H9 (cell line): ENCODE results near the gene FAT4. TPM values are rescaled to one million over a fixed set of nuclear protein-coding genes. Genes with fewer than 3 reads are reported as not detected.
A peak's percentile ranks its signal among the peaks of the same experiment; 100 is the strongest.

Experiments
- DNase-seq: peaks from one replicate; pipeline ENCODE4 v3.0.0-alpha.2; 2017
- H2AFZ ChIP-seq: one replicate; pipeline ENCODE4 v1.6.1; 2013; ENCODE audit warnings: mild to moderate bottlenecking, low read length, control low read depth, moderate library complexity
- H2AK5ac ChIP-seq: 2 replicates; pipeline ENCODE4 v1.6.1; 2013; ENCODE audit warnings: low read length, control low read depth, mixed read lengths; ENCODE audit not compliant: insufficient read length
- H2BK120ac ChIP-seq: one replicate; pipeline ENCODE4 v1.6.1; 2013; ENCODE audit warnings: low read depth, mild to moderate bottlenecking, low read length, control low read depth, inconsistent platforms; ENCODE audit not compliant: poor library complexity, severe bottlenecking
- H2BK12ac ChIP-seq: 2 replicates; pipeline ENCODE4 v1.6.1; 2013; ENCODE audit warnings: low read length, control low read depth, mixed read lengths, low read depth; ENCODE audit not compliant: insufficient read length
- H2BK15ac ChIP-seq: 2 replicates; pipeline ENCODE4 v1.6.1; 2013; ENCODE audit warnings: low read depth, low read length, control low read depth
- H2BK20ac ChIP-seq: one replicate; pipeline ENCODE4 v1.6.1; 2013; ENCODE audit warnings: low read depth, mild to moderate bottlenecking, low read length, control low read depth, inconsistent platforms; ENCODE audit not compliant: poor library complexity, severe bottlenecking
- H2BK5ac ChIP-seq: 2 replicates; pipeline ENCODE4 v1.6.1; 2013; ENCODE audit warnings: low read length, control low read depth, mixed read lengths; ENCODE audit not compliant: insufficient read length
- H3K14ac ChIP-seq: 2 replicates; pipeline ENCODE4 v1.6.1; 2013; ENCODE audit warnings: low read length, control low read depth; ENCODE audit not compliant: insufficient read depth
- H3K18ac ChIP-seq: 2 replicates; pipeline ENCODE4 v1.6.1; 2013; ENCODE audit warnings: low read depth, mild to moderate bottlenecking, mixed read lengths, low read length, control low read depth; ENCODE audit not compliant: insufficient read length
- H3K23ac ChIP-seq: 2 replicates; pipeline ENCODE4 v1.6.1; 2013; ENCODE audit warnings: low read length, control low read depth, mixed read lengths, low read depth; ENCODE audit not compliant: insufficient read length
- H3K23me2 ChIP-seq: 2 replicates; pipeline ENCODE4 v1.6.1; 2013; ENCODE audit warnings: low read depth, mild to moderate bottlenecking, mixed read lengths, low read length, control low read depth; ENCODE audit not compliant: insufficient read length, poor library complexity, severe bottlenecking
- H3K27ac ChIP-seq: 2 replicates; pipeline ENCODE4 v1.5.1; 2013; ENCODE audit warnings: low read length, control low read depth, mixed read lengths, low read depth; ENCODE audit not compliant: insufficient read length
- H3K27me3 ChIP-seq: 2 replicates; pipeline ENCODE4 v1.6.1; 2013; ENCODE audit warnings: low read length, control low read depth, inconsistent platforms; ENCODE audit not compliant: insufficient read depth
- H3K4ac ChIP-seq: 2 replicates; pipeline ENCODE4 v1.6.1; 2013; ENCODE audit warnings: low read depth, mild to moderate bottlenecking, control low read depth, inconsistent platforms, low read length, moderate library complexity
- H3K4me1 ChIP-seq: 2 replicates; pipeline ENCODE4 v1.6.1; 2013; ENCODE audit warnings: low read length, control low read depth, inconsistent platforms; ENCODE audit not compliant: insufficient read depth
- H3K4me2 ChIP-seq: 2 replicates; pipeline ENCODE4 v1.6.1; 2013; ENCODE audit warnings: low read length, control low read depth, mixed read lengths; ENCODE audit not compliant: insufficient read length, insufficient read depth
- H3K56ac ChIP-seq: 2 replicates; pipeline ENCODE4 v1.6.1; 2013; ENCODE audit warnings: low read depth, mild to moderate bottlenecking, mixed read lengths, low read length, control low read depth; ENCODE audit not compliant: insufficient read length
- H3K79me1 ChIP-seq: 2 replicates; pipeline ENCODE4 v1.6.1; 2013; ENCODE audit warnings: low read depth, mild to moderate bottlenecking, moderate library complexity, low read length, control low read depth, inconsistent platforms; ENCODE audit not compliant: insufficient read depth, poor library complexity, severe bottlenecking
- H3K79me2 ChIP-seq: 2 replicates; pipeline ENCODE4 v1.6.1; 2013; ENCODE audit warnings: low read length, control low read depth, inconsistent platforms; ENCODE audit not compliant: insufficient read depth
- H3K9ac ChIP-seq: 2 replicates; pipeline ENCODE4 v1.6.1; 2013; ENCODE audit warnings: low read length, control low read depth, mixed read lengths; ENCODE audit not compliant: insufficient read length; ENCODE audit errors: extremely low read depth
- H3K9me3 ChIP-seq: one replicate; pipeline ENCODE4 v1.6.1; 2013; ENCODE audit warnings: low read depth, low read length, inconsistent platforms; ENCODE audit not compliant: control insufficient read depth
- H3T11ph ChIP-seq: one replicate; pipeline ENCODE4 v1.6.1; 2013; ENCODE audit warnings: mild to moderate bottlenecking, low read length, control low read depth, inconsistent platforms
- H4K20me1 ChIP-seq: one replicate; pipeline ENCODE4 v1.6.1; 2013; ENCODE audit not compliant: control insufficient read depth, insufficient read length, insufficient read depth
- H4K5ac ChIP-seq: 2 replicates; pipeline ENCODE4 v1.6.1; 2013; ENCODE audit warnings: low read depth, mild to moderate bottlenecking, mixed read lengths, low read length, control low read depth; ENCODE audit not compliant: insufficient read length
- H4K8ac ChIP-seq: replicated peaks from 2 replicates; pipeline ENCODE4 v1.6.1; 2013; ENCODE audit warnings: low read length, control low read depth, mixed read lengths, low read depth; ENCODE audit not compliant: insufficient read length
- H4K91ac ChIP-seq: 2 replicates; pipeline ENCODE4 v1.6.1; 2013; ENCODE audit warnings: low read depth, mild to moderate bottlenecking, moderate library complexity, mixed read lengths, low read length, control low read depth; ENCODE audit not compliant: insufficient read length
- H3K27ac Mint-ChIP-seq, 3 experiments: 2 replicates in 2 of 3; 3 replicates in 1 of 3; pipeline ENCODE4 v1.8.0; 2020 to 2021; ENCODE audit warnings: mixed read lengths in 3 of 3, mild to moderate bottlenecking in 1 of 3, moderate library complexity in 1 of 3
- H3K27me3 Mint-ChIP-seq: 2 replicates; pipeline ENCODE4 v1.8.0; 2021; ENCODE audit warnings: low read depth, mild to moderate bottlenecking, moderate library complexity, mixed read lengths
- H3K36me3 Mint-ChIP-seq, 3 experiments: 2 replicates in 2 of 3; 3 replicates in 1 of 3; pipeline ENCODE4 v1.8.0; 2020 to 2021; ENCODE audit warnings: low read depth in 3 of 3, mixed read lengths in 3 of 3; ENCODE audit not compliant: insufficient read depth in 1 of 3
- H3K4me1 Mint-ChIP-seq, 2 experiments: 2 replicates each; pipeline ENCODE4 v1.8.0; 2020; ENCODE audit warnings: mixed read lengths in 2 of 2
- H3K4me3 Mint-ChIP-seq, 2 experiments: 2 replicates in 1 of 2; 3 replicates in 1 of 2; pipeline ENCODE4 v1.8.0; 2020 to 2021; ENCODE audit warnings: mild to moderate bottlenecking in 2 of 2, mixed read lengths in 2 of 2, moderate library complexity in 1 of 2
- H3K9me3 Mint-ChIP-seq, 2 experiments: 2 replicates in 1 of 2; 3 replicates in 1 of 2; pipeline ENCODE4 v1.8.0; 2020; ENCODE audit warnings: mild to moderate bottlenecking in 2 of 2, mixed read lengths in 2 of 2, moderate library complexity in 1 of 2
- CTCF ChIP-seq: fragments of 200-600 bp; sonication (generic); conservative IDR thresholded peaks from 3 replicates; pipeline ENCODE4 v1.8.0; 2021; ENCODE audit warnings: antibody characterized with exemption, mild to moderate bottlenecking
- WGBS: extraction: QIAGEN DNeasy Blood & Tissue Kit; methylation state at CpG from one replicate; pipeline ENCODE4 v1.1.7; 2013; ENCODE audit warnings: missing lambda C conversion rate, low lambda C conversion rate, mixed read lengths; ENCODE audit not compliant: insufficient read length; ENCODE audit errors: extremely low coverage; 5-methylcytosine and 5-hydroxymethylcytosine counted together
- total RNA-seq: library from RNA; stranded (reverse); gene quantifications from 2 replicates; pipeline ENCODE4 v1.2.1, GENCODE V29; 2021

Gene FAT4
- total RNA-seq, 1 experiment from 2014 or later: 6.9 TPM

- no peak overlapping the region for H2BK20ac ChIP-seq
- no peak overlapping the region for H2BK12ac ChIP-seq
- H2AK5ac ChIP-seq: no peak overlapping the region
- no peak for DNase-seq
- no peaks in the 10 kb centered on the region for H3K9me3 Mint-ChIP-seq
- H3K79me1 ChIP-seq: no peaks in the 10 kb centered on the region
- H2AFZ ChIP-seq: no peak overlapping the region
- no peaks in the 10 kb centered on the region for H3K36me3 Mint-ChIP-seq
- no CpG with 5 or more reads among the region's 1 CpG for WGBS
- H3K4me1 Mint-ChIP-seq: peaks cover 6 to 12% of the 10 kb centered on the region in 2 experiments
- no peaks in the 10 kb centered on the region for H3K79me2 ChIP-seq
- H2BK120ac ChIP-seq: no peak overlapping the region
- H3K56ac ChIP-seq: no peak overlapping the region
- no peak overlapping the region for H3K4me3 Mint-ChIP-seq
- H2BK15ac ChIP-seq: no peak overlapping the region
- H3T11ph ChIP-seq: no peak overlapping the region
- peak overlapping the region in 1 of 3 experiments; percentile 88; a peak in 2 of 7 replicates for H3K27ac Mint-ChIP-seq
- no peak overlapping the region for H3K4me2 ChIP-seq
- H3K18ac ChIP-seq: no peak overlapping the region
- H3K14ac ChIP-seq: no peak overlapping the region
- H3K4me1 ChIP-seq: no peaks in the 10 kb centered on the region
- no peak overlapping the region for H4K5ac ChIP-seq
- no peak overlapping the region for H3K4ac ChIP-seq
- H4K8ac ChIP-seq: no peak overlapping the region
- no peaks in the 10 kb centered on the region for H3K9me3 ChIP-seq
- H3K9ac ChIP-seq: no peak overlapping the region
- no peaks in the 10 kb centered on the region for H3K27me3 ChIP-seq
- H4K20me1 ChIP-seq: no peaks in the 10 kb centered on the region
- no peak overlapping the region for H4K91ac ChIP-seq
- H3K27ac ChIP-seq: no peak overlapping the region
- TF ChIP-seq CTCF: no peak
- H2BK5ac ChIP-seq: no peak overlapping the region
- no peaks in the 10 kb centered on the region for H3K27me3 Mint-ChIP-seq
- H3K23me2 ChIP-seq: no peaks in the 10 kb centered on the region
- H3K23ac ChIP-seq: no peak overlapping the region
Observed at GRCh38 chr4:125334926-125335325, 20.2 kb downstream of the FAT4 start.
